Heart left ventricle (tissue), 13 donors: ENCODE measurements around the gene LEFTY1.

Source experiments
- POLR2A ChIP-seq, 2 donors: fragments of 450-650 bp; IDR thresholded peaks; one replicate each; pipeline ENCODE4 v1.6.1; 2017; ENCODE audit warnings: antibody characterized with exemption in 2 of 2, mild to moderate bottlenecking in 2 of 2, moderate library complexity in 2 of 2
- TF ChIP-seq, protein P1 (sequence below), 12 donors: fragments of 200-600 bp; sonication (generic) in 4 of 12; IDR thresholded peaks; one replicate each; pipeline versions ENCODE4 v1.5.0 to v1.8.0; 2018 to 2022; ENCODE audit warnings: antibody characterized with exemption in 12 of 12, mild to moderate bottlenecking in 5 of 12
- donor health status: ischemic (EF 13 %, LVEDD 7.1; RV severe dilation, severe dysfunction).
- donor health status: DM: no; HTN: yes; CAD: no.
- donor health status: DM: no; HTN: no; CAD: no.
- donor health status: ischemic (EF 25% LVEDD 6.9; RV normal size, moderate dysfunction).
- donor health status: ischemic (EF 25% LVEDD 5.7; RV mildly dilated, moderate dysfunction).
- donor health status: ischemic (EF 35%, LVEDD 5.7; RV mildly dilated, moderate dysfunction).
- donor health status: nonischemic (EF 11% LVEDD 7.7; RV severe dilation, severe dysfunction).
- donor health status: DM: yes; HTN: yes; CAD: no.
- donor health status: PGD.
- donor health status: ischemic (EF 29% LVEDD 5.4; RV normal size, mild dysfunction).
- donor health status: nonischemic (EF 23%, LVEDD 6.1; RV moderate dilation, normal function).

GRCh38 chr1:225872075-225872430 is 16.9 kb downstream of the LEFTY1 start:
- TF ChIP-seq, protein P1, sequence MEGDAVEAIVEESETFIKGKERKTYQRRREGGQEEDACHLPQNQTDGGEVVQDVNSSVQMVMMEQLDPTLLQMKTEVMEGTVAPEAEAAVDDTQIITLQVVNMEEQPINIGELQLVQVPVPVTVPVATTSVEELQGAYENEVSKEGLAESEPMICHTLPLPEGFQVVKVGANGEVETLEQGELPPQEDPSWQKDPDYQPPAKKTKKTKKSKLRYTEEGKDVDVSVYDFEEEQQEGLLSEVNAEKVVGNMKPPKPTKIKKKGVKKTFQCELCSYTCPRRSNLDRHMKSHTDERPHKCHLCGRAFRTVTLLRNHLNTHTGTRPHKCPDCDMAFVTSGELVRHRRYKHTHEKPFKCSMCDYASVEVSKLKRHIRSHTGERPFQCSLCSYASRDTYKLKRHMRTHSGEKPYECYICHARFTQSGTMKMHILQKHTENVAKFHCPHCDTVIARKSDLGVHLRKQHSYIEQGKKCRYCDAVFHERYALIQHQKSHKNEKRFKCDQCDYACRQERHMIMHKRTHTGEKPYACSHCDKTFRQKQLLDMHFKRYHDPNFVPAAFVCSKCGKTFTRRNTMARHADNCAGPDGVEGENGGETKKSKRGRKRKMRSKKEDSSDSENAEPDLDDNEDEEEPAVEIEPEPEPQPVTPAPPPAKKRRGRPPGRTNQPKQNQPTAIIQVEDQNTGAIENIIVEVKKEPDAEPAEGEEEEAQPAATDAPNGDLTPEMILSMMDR (IDR thresholded peaks at IDR 0.05) = no peak
- TF ChIP-seq POLR2A (IDR thresholded peaks at IDR 0.05) = no peak
